Heart right ventricle (tissue), 16 donors: ENCODE data around the gene MAST1. TPM values are rescaled to one million over a fixed set of nuclear protein-coding genes. Genes with fewer than 3 reads are reported as not detected.
A peak's percentile ranks its signal among the peaks of the same experiment; 100 is the strongest.

Source experiments
- ATAC-seq, 8 donors: fragments of 200-7000 bp; cut with Tn5 transposase; one replicate each; pipeline ENCODE4 v1.9.1; 2020; ENCODE audit warnings: mild to moderate bottlenecking in 8 of 8, moderate library complexity in 8 of 8, moderate number of reproducible peaks in 1 of 8
- DNase-seq, 2 donors: peaks; one replicate each; pipeline ENCODE4 v3.0.0-alpha.2; 2020
- H3K27ac ChIP-seq, 10 donors: fragments of 200-600 bp; sonication (generic) in 2 of 10; one replicate each; pipeline versions ENCODE4 v1.5.0 to v1.8.0; 2020 to 2022; ENCODE audit warnings: mild to moderate bottlenecking in 3 of 10
- H3K27me3 ChIP-seq, 7 donors: fragments of 200-600 bp; one replicate each; pipeline ENCODE4 v1.8.0; 2021 to 2022; ENCODE audit warnings: mild to moderate bottlenecking in 2 of 7
- H3K36me3 ChIP-seq, 9 donors: fragments of 200-600 bp; sonication (generic) in 1 of 9; one replicate each; pipeline versions ENCODE4 v1.5.0 to v1.8.0; 2020 to 2022; ENCODE audit warnings: mild to moderate bottlenecking in 2 of 9
- H3K4me1 ChIP-seq, 9 donors: fragments of 200-600 bp; sonication (generic) in 1 of 9; one replicate each; pipeline versions ENCODE4 v1.5.0 to v1.8.0; 2020 to 2022; ENCODE audit warnings: mild to moderate bottlenecking in 4 of 9
- H3K4me3 ChIP-seq, 10 donors: fragments of 200-600 bp; sonication (generic) in 2 of 10; one replicate each; pipeline versions ENCODE4 v1.5.0 to v1.8.0; 2020 to 2022; ENCODE audit warnings: mild to moderate bottlenecking in 7 of 10, moderate library complexity in 2 of 10
- H3K9me3 ChIP-seq, 11 donors: fragments of 200-600 bp in 10 of 11; sonication (generic) in 2 of 11; one replicate each; pipeline versions ENCODE4 v1.5.0 to v1.8.0; 2013 to 2022; ENCODE audit warnings: mild to moderate bottlenecking in 2 of 11, control low read depth in 1 of 11, moderate library complexity in 1 of 11
- CTCF ChIP-seq, 9 donors: fragments of 200-600 bp; sonication (generic) in 2 of 9; IDR thresholded peaks; one replicate each; pipeline versions ENCODE4 v1.5.0 to v1.8.0; 2021 to 2022; ENCODE audit warnings: antibody characterized with exemption in 9 of 9, mild to moderate bottlenecking in 5 of 9, moderate library complexity in 1 of 9
- WGBS, 2 donors: extraction: QIAGEN DNeasy Blood & Tissue Kit; methylation state at CpG; one replicate each; pipeline ENCODE4 v1.1.7; 2013; ENCODE audit warnings: inconsistent platforms in 1 of 2; 5-methylcytosine and 5-hydroxymethylcytosine counted together
- intact Hi-C, 10 donors: fragments of 100-400 bp; cut with DNase I; formaldehyde crosslinking; loops; one replicate each; pipeline versions ENCODE4 v1.11.1 to v1.14.2; 2022
- polyA plus RNA-seq, 2 donors: library from polyadenylated mRNA; stranded (reverse); fragments of 200-250 nt; gene quantifications; one replicate each; pipeline ENCODE4 v1.2.3, GENCODE V29; 2013
- total RNA-seq, 10 donors: library from RNA; stranded (reverse); fragmentation: NEBNext Ultra II Directional in 3 of 10; extraction: Animal tissue kit (Norgen Biotek cat#: 25700) in 3 of 10; gene quantifications; one replicate each; pipeline versions ENCODE4 v1.2.1 to v1.2.4, GENCODE V29; 2021 to 2023
- donor health status: Arrhythmogenic right ventricular cardiomyopathy.
- donor health status: ischemic (EF 13 %, LVEDD 7.1; RV severe dilation, severe dysfunction).
- donor health status: healthy with polysubstance abuse.
- donor health status: DM: no; HTN: yes; CAD: no.
- donor health status: DM: no; HTN: no; CAD: no.
- donor health status: ischemic (EF 25% LVEDD 6.9; RV normal size, moderate dysfunction).
- donor health status: ischemic (EF 25% LVEDD 5.7; RV mildly dilated, moderate dysfunction).
- donor health status: healthy.
- donor health status: DM: yes; HTN: yes; CAD: no.
- donor health status: Ischemic cardiomyopathy.
- donor health status: ischemic (EF 35%, LVEDD 5.7; RV mildly dilated, moderate dysfunction).
- donor health status: nonischemic (EF 11% LVEDD 7.7; RV severe dilation, severe dysfunction).
- donor health status: DM: yes; HTN: yes; CAD: no.
- donor health status: PGD.
- donor health status: ischemic (EF 29% LVEDD 5.4; RV normal size, mild dysfunction).
- donor health status: nonischemic (EF 23%, LVEDD 6.1; RV moderate dilation, normal function).

The MAST1 gene
- total and polyA plus RNA-seq, 12 donors = 0.07 to 0.88 (median 0.31) TPM; not detected in 2

GRCh38 chr19:12847159-12848139 lies 9.1 kb downstream of the MAST1 start:
- peak; percentile 68 to 89 for DNase-seq
- H3K27ac ChIP-seq = no peak overlapping the region
- no peaks in the 10 kb centered on the region for H3K9me3 ChIP-seq
- peak overlapping the region in 8 of 10 donors; percentile 10 to 45 (median 26) for H3K4me3 ChIP-seq
- peaks cover 0 to 10% (median 5%) of the 10 kb centered on the region in 9 donors for H3K4me1 ChIP-seq
- peak; percentile 95 to 98 (median 96) for ATAC-seq
- TF ChIP-seq CTCF (IDR thresholded peaks at IDR 0.05) = peak; percentile 98 to 100 (median 99)
- peaks cover 0 to 49% (median 34%) of the 10 kb centered on the region in 7 donors for H3K27me3 ChIP-seq
- H3K36me3 ChIP-seq = no peaks in the 10 kb centered on the region
- 14 to 15% methylated on average over 68 to 69 of the region's 69 CpGs for WGBS, 2 donors
- intact Hi-C loops = loop anchor here in 8 of 10 donors (2.0 to 10.0 kb wide), 9 partner anchors 73 to 285 kb away; partner anchors contain the start of gene HOOK2 (in 1 of the 8)

GRCh38 chr19:12856653-12857052 lies 18.3 kb downstream of the MAST1 start:
- no peaks in the 10 kb centered on the region for H3K36me3 ChIP-seq
- no peaks in the 10 kb centered on the region for H3K4me1 ChIP-seq
- intact Hi-C loops = no loop called here
- TF ChIP-seq CTCF (IDR thresholded peaks at IDR 0.05) = no peak
- DNase-seq (no peak), ATAC-seq (no peak)
- H3K27me3 ChIP-seq = no peaks in the 10 kb centered on the region
- H3K9me3 ChIP-seq = peaks cover 0 to 24% (median 5%) of the 10 kb centered on the region in 11 donors
- no peak overlapping the region for H3K27ac ChIP-seq
- WGBS, 2 donors = 71 to 81% methylated on average over 1 of the region's 1 CpG
- no peak overlapping the region for H3K4me3 ChIP-seq

- WGBS, 2 donors = 94% methylated on average over 35 of the region's 35 CpGs
- H3K4me3 ChIP-seq = no peak overlapping the region
- H3K27me3 ChIP-seq = peaks cover 0 to 2% (median 0%) of the 10 kb centered on the region in 7 donors
- H3K4me1 ChIP-seq = no peaks in the 10 kb centered on the region
- H3K36me3 ChIP-seq = no peaks in the 10 kb centered on the region
- peaks cover 0 to 24% (median 5%) of the 10 kb centered on the region in 11 donors for H3K9me3 ChIP-seq
- no peak overlapping the region for H3K27ac ChIP-seq
- intact Hi-C loops = no loop called here
- DNase-seq = no peak
- no peak for TF ChIP-seq CTCF (IDR thresholded peaks at IDR 0.05)
- ATAC-seq = no peak
These were observed 20.0 kb downstream of the MAST1 start for GRCh38 chr19:12858041-12858928.

GRCh38 chr19:12859546-12859945 lies 21.2 kb downstream of the MAST1 start:
- H3K4me3 ChIP-seq = no peak overlapping the region
- no peak overlapping the region for H3K27ac ChIP-seq
- WGBS, 2 donors = 66 to 67% methylated on average over 7 of the region's 7 CpGs
- DNase-seq = no peak
- H3K36me3 ChIP-seq = no peaks in the 10 kb centered on the region
- intact Hi-C loops = no loop called here
- no peak for TF ChIP-seq CTCF (IDR thresholded peaks at IDR 0.05)
- H3K4me1 ChIP-seq = no peaks in the 10 kb centered on the region
- peaks cover 0 to 24% (median 5%) of the 10 kb centered on the region in 11 donors for H3K9me3 ChIP-seq
- no peak for ATAC-seq
- peaks cover 0 to 7% (median 0%) of the 10 kb centered on the region in 7 donors for H3K27me3 ChIP-seq
